DMS153 treated with DMSO at 0.1 percent for 48 hours (cell line): ENCODE measurements around the gene C19orf53.

Experiments
- DNase-seq: peaks from one replicate; lab custom pipeline; 2025; ENCODE audit not compliant: unreplicated experiment; lab: John Stamatoyannopoulos, UW

Gene C19orf53

GRCh38 chr19:13825489-13826441, 51.5 kb downstream of the C19orf53 start:
- DNase-seq, result no peak

DNA sequence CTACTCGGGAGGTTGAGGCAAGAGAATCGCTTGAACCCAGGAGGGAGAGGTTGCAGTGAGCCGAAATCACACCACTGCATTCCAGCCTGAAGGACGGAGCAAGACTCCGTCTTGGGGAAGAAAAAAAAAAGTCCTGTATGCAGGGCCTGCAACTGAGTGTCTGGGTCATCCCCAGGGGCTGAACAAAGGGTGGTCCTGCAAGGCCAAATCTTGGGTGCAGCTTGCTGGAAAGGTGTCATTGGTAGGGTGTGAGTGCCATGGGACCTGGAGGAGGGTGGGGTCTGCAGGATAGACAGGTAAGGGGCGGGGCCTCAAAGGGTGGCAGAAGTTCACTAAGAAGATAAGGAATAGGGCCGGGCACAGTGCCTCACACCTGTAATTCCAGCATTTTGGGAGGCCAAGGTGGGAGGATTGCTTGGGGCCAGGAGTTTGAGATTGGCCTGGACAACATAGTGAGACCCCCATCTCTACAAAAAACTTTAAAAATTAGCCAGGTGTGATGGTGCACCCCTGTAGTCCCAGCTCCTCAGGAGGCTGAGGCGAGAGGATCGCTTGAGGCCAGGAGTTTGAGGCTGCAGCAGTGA, 52.5 kb downstream of the C19orf53 start:
- DNase-seq, result no peak

- DNase-seq, result no peak
Observed at GRCh38 chr19:13827656-13828055, 53.4 kb downstream of the C19orf53 start.
